ENCODE measurements around the gene CS. TPM values are rescaled to one million over a fixed set of nuclear protein-coding genes. Genes with fewer than 3 reads are reported as not detected.

CS gene
- total and polyA plus RNA-seq, 2 experiments from 2014 or later, result 67.2 to 76.2 TPM

DNA sequence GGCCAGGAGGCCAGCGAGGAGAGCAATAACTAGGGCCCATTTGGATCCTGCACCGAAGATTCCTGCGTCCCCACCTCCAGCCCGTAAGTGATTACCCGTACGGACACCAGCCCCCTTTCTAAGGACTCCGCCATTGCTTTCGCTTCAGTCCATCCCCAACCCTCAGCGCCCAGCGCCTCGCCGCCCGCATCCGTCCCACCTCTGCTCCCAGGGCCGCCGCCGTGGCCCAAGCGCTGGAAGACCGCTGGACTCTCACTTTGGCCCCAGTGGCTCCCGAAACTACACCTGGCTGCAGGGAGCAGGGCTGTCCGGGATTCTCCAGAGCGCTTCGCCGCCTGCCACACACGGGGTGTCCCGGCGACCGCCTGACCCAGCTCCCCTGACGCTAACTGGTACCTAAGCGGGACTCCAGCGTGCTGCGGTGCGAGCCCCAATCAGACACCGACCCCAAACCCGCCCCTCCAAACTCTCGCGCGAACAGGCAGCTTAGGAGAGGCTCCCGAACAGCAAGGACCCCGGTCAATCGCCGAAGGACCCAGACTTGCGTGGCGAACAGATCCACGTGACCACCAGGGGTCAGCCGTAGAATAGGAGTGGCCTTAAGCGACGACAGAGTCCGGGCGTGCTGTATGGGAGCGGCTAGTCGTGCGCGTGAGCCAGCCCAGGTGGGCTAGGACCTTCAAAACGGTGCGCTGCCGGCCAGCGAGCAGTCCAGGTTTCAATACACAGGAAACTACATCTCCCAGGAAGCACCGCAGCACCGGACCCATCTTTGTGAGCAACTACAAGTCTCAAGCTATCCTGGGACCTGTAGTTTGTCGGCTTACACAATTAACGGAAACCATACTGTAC lies 15.7 kb upstream of the CS start, which contains the start of gene CNPY2:
CNPY2 (minus strand) TSS at position 367 of the 852 bp plus-strand sequence. CDS start 771 bp downstream, outside the sequence.
- Histone ChIP-seq H3K27ac (peak within 1 kb of the TSS; percentile 90), H3K27me3 (replicated peaks; ENCODE audit: insufficient read depth) (no peaks in the 10 kb centered on the region), H3K4me1 (ENCODE audit: insufficient read depth) (peaks cover 14% of the 10 kb centered on the region; the same call in 1 of the 2 replicates), H4K20me1 (ENCODE audit: insufficient read depth) (no peaks in the 10 kb centered on the region), H3K9ac (peak within 1 kb of the TSS; percentile 92), H3K4me3 (peak within 1 kb of the TSS; percentile 88), H3K9me3 (ENCODE audit: low read depth) (no peaks in the 10 kb centered on the region), H2AFZ (peak within 1 kb of the TSS; percentile 87), H3K4me2 (ENCODE audit: unreplicated experiment) (peak within 1 kb of the TSS; percentile 97), H3K9me2 (ENCODE audit: insufficient read depth) (no peaks in the 10 kb centered on the region), H3K79me2 (ENCODE audit: insufficient read depth) (peaks cover 30% of the 10 kb centered on the region), H3F3A (ENCODE audit: insufficient read depth) (no peaks in the 10 kb centered on the region), H3K36me3 (ENCODE audit: low read depth) (peaks cover 18% of the 10 kb centered on the region)
- TF ChIP-seq EZH2 (IDR thresholded peaks at IDR 0.05; ENCODE audit: insufficient read depth, poor library complexity, severe bottlenecking) (no peak), EZH2phosphoT487 (IDR thresholded peaks at IDR 0.05; ENCODE audit: insufficient read depth, low read depth) (no peak)
- WGBS, 2 experiments (ENCODE audit: low coverage in 1 of 2, low lambda C conversion rate in 2 of 2, missing lambda C conversion rate in 2 of 2), result 0 to 1% methylated on average over 58 to 60 of the region's 62 CpGs
- in situ Hi-C loops (cut with MboI), result no loop called here
- peak; percentile 97 for DNase-seq

DNA sequence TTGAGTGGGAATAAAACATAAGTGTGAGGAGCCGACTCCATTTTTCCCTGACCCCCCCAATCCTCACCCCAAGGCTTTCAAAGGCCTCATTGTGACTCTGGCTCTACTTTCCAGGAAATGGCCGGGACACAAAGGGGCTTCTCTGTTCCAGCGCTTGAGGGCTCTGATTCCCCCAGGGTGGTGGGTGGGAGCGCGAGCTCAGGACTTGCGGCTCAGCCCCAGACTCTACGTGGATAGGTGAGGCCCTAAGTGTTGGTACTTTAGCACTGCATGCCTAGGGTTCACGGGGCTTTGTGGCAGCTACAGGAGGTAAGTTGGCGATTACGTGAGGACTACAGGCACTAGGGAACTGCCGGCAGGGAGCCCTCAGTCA lies 15.1 kb upstream of the CS start:
- peak overlapping the region; percentile 87 for H2AFZ ChIP-seq
- H3K4me2 ChIP-seq (ENCODE audit: unreplicated experiment), result peak overlapping the region; percentile 97
- H3K4me3 ChIP-seq, result peak overlapping the region; percentile 88
- H3K36me3 ChIP-seq (ENCODE audit: low read depth), result peaks cover 23% of the 10 kb centered on the region
- 0 to 1% methylated on average over 11 of the region's 11 CpGs for WGBS, 2 experiments (ENCODE audit: low coverage in 1 of 2, low lambda C conversion rate in 2 of 2, missing lambda C conversion rate in 2 of 2)
- H3K9me2 ChIP-seq (ENCODE audit: insufficient read depth), result no peaks in the 10 kb centered on the region
- no peaks in the 10 kb centered on the region for H3K9me3 ChIP-seq (ENCODE audit: low read depth)
- no peaks in the 10 kb centered on the region for H4K20me1 ChIP-seq (ENCODE audit: insufficient read depth)
- no peaks in the 10 kb centered on the region; the same call in 1 of the 2 replicates for H3F3A ChIP-seq (ENCODE audit: insufficient read depth)
- peak overlapping the region; percentile 92 for H3K9ac ChIP-seq
- peaks cover 14% of the 10 kb centered on the region; the same call in 1 of the 2 replicates for H3K4me1 ChIP-seq (ENCODE audit: insufficient read depth)
- in situ Hi-C loops (cut with MboI), result no loop called here
- DNase-seq, result no peak
- H3K27me3 ChIP-seq (replicated peaks; ENCODE audit: insufficient read depth), result no peaks in the 10 kb centered on the region
- no peak for TF ChIP-seq EZH2phosphoT487 (IDR thresholded peaks at IDR 0.05; ENCODE audit: insufficient read depth, low read depth)
- H3K27ac ChIP-seq, result peak overlapping the region; percentile 90
- H3K79me2 ChIP-seq (ENCODE audit: insufficient read depth), result peaks cover 30% of the 10 kb centered on the region

DNA sequence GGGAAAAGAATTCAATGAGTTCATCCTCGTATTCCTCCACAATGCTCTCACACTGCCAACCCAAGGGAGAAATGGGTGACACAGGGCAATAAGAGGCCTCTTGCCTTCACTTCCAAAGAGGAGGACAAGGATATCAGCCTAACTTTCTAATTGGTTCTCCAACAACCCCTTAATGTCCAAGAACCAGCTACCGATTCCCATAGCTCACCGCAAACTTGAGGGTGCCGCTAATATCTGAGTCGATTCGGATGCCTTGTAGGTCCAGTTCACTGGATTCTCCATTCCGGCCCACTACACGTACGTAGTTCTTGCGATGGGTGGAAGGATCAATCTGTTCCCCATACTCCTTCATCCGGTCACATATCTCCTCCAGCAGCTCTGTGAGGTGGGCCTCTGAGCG lies 10.9 kb upstream of the CS start:
- H3K9me3 ChIP-seq (ENCODE audit: low read depth), result no peaks in the 10 kb centered on the region
- H2AFZ ChIP-seq, result no peak overlapping the region
- no peak overlapping the region for H3K4me2 ChIP-seq (ENCODE audit: unreplicated experiment)
- H3K79me2 ChIP-seq (ENCODE audit: insufficient read depth), result peaks cover 42% of the 10 kb centered on the region
- H3K9ac ChIP-seq, result no peak overlapping the region
- no peak overlapping the region for H3K27ac ChIP-seq
- no peaks in the 10 kb centered on the region for H3K9me2 ChIP-seq (ENCODE audit: insufficient read depth)
- no peaks in the 10 kb centered on the region for H4K20me1 ChIP-seq (ENCODE audit: insufficient read depth)
- H3K27me3 ChIP-seq (replicated peaks; ENCODE audit: insufficient read depth), result no peaks in the 10 kb centered on the region
- in situ Hi-C loops (cut with MboI), result no loop called here
- peaks cover 7% of the 10 kb centered on the region; the same call in 1 of the 2 replicates for H3K4me1 ChIP-seq (ENCODE audit: insufficient read depth)
- H3K4me3 ChIP-seq, result no peak overlapping the region
- WGBS, 2 experiments (ENCODE audit: low coverage in 1 of 2, low lambda C conversion rate in 2 of 2, missing lambda C conversion rate in 2 of 2), result 95 to 98% methylated on average over 12 of the region's 12 CpGs
- no peaks in the 10 kb centered on the region; the same call in 1 of the 2 replicates for H3F3A ChIP-seq (ENCODE audit: insufficient read depth)
- peaks cover 32% of the 10 kb centered on the region for H3K36me3 ChIP-seq (ENCODE audit: low read depth)
- TF ChIP-seq EZH2 (IDR thresholded peaks at IDR 0.05; ENCODE audit: insufficient read depth, poor library complexity, severe bottlenecking) (no peak), EZH2phosphoT487 (IDR thresholded peaks at IDR 0.05; ENCODE audit: insufficient read depth, low read depth) (no peak)
- DNase-seq, result no peak

DNA sequence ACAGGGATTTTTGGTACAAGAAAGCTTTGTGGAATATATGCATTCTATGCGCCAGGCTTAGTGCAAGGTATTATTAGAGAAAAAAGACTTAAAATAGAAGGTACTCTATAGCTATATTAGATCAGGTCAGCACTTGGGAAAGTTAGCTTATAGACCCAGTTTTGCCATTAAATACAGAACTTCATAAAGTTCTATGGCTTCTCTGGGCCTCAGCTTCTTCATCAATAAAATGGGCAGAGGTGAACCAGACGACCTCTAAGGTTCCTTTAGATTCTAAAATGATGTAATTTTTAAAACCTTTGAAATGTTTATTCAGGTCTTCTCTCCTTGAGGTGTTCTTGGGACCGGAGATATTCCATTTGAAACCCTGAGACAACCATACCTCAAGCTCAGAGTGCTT lies 8.6 kb upstream of the CS start:
- no peaks in the 10 kb centered on the region for H3K9me3 ChIP-seq (ENCODE audit: low read depth)
- no peaks in the 10 kb centered on the region for H3K27me3 ChIP-seq (replicated peaks; ENCODE audit: insufficient read depth)
- H3K4me2 ChIP-seq (ENCODE audit: unreplicated experiment), result no peak overlapping the region
- peaks cover 23% of the 10 kb centered on the region for H3K79me2 ChIP-seq (ENCODE audit: insufficient read depth)
- TF ChIP-seq EZH2 (IDR thresholded peaks at IDR 0.05; ENCODE audit: insufficient read depth, poor library complexity, severe bottlenecking) (no peak), EZH2phosphoT487 (IDR thresholded peaks at IDR 0.05; ENCODE audit: insufficient read depth, low read depth) (no peak)
- no peak for DNase-seq
- H3F3A ChIP-seq (ENCODE audit: insufficient read depth), result no peaks in the 10 kb centered on the region; the same call in 1 of the 2 replicates
- no peak overlapping the region for H3K27ac ChIP-seq
- WGBS, 2 experiments (ENCODE audit: low coverage in 1 of 2, low lambda C conversion rate in 2 of 2, missing lambda C conversion rate in 2 of 2), result 92 to 96% methylated on average over 3 of the region's 3 CpGs
- no peaks in the 10 kb centered on the region for H3K9me2 ChIP-seq (ENCODE audit: insufficient read depth)
- H3K36me3 ChIP-seq (ENCODE audit: low read depth), result peaks cover 28% of the 10 kb centered on the region
- H3K9ac ChIP-seq, result no peak overlapping the region
- H4K20me1 ChIP-seq (ENCODE audit: insufficient read depth), result no peaks in the 10 kb centered on the region
- H3K4me1 ChIP-seq (ENCODE audit: insufficient read depth), result no peaks in the 10 kb centered on the region
- H2AFZ ChIP-seq, result no peak overlapping the region
- in situ Hi-C loops (cut with MboI), result no loop called here
- H3K4me3 ChIP-seq, result no peak overlapping the region
